GM12892 (cell line): ENCODE measurements around the gene LRMDA.

ENCODE experiments used
- DNase-seq: peaks from one replicate; pipeline ENCODE4 v3.0.0; 2011; ENCODE audit not compliant: insufficient read length
- FAIRE-seq: peaks from 2 replicates; lab custom pipeline; 2011; peaks lifted over from hg19 to GRCh38; lab: Jason Lieb, UNC
- POLR2A ChIP-seq: IDR thresholded peaks from 2 replicates; pipeline ENCODE4 v1.6.1; 2011; ENCODE audit warnings: low read depth, low read length, control low read depth
- POLR2AphosphoS5 ChIP-seq: IDR thresholded peaks from 2 replicates; pipeline ENCODE4 v1.6.1; 2011; ENCODE audit warnings: low read depth, low read length, control low read depth
- TAF1 ChIP-seq: IDR thresholded peaks from 2 replicates; pipeline ENCODE4 v1.6.1; 2011; ENCODE audit warnings: low read depth, mild to moderate bottlenecking, control low read depth, low read length, borderline replicate concordance

The LRMDA gene

GRCh38 chr10:76342996-76343395 lies 911.6 kb downstream of the LRMDA start:
- FAIRE-seq (no peak), DNase-seq (no peak)
- TF ChIP-seq TAF1 (no peak), POLR2AphosphoS5 (no peak), POLR2A (no peak)

- TF ChIP-seq POLR2AphosphoS5 (no peak), TAF1 (no peak), POLR2A (no peak)
- FAIRE-seq = no peak
- DNase-seq = no peak
Observed at GRCh38 chr10:76347832-76348231, 916.4 kb downstream of the LRMDA start.

- no peak for FAIRE-seq
Observed at GRCh38 chr10:76350583-76350982, 919.2 kb downstream of the LRMDA start.

GRCh38 chr10:76352300-76352699 lies 920.9 kb downstream of the LRMDA start:
- no peak for FAIRE-seq
- no peak for DNase-seq
- no peak for TF ChIP-seq TAF1
- TF ChIP-seq POLR2AphosphoS5 = no peak
- no peak for TF ChIP-seq POLR2A

More at GRCh38 chr10:76350583-76350982, 919.2 kb downstream of the LRMDA start:
- no peak for DNase-seq
- TF ChIP-seq POLR2AphosphoS5 = no peak
- TF ChIP-seq POLR2A = no peak
- TF ChIP-seq TAF1 = no peak

- no peak for TF ChIP-seq TAF1
- TF ChIP-seq POLR2A = no peak
- no peak for TF ChIP-seq POLR2AphosphoS5
- DNase-seq (no peak), FAIRE-seq (no peak)
Observed at GRCh38 chr10:76353237-76353851, 921.9 kb downstream of the LRMDA start.

- FAIRE-seq (no peak), DNase-seq (no peak)
- no peak for TF ChIP-seq POLR2A
Observed at GRCh38 chr10:76354212-76354738, 922.9 kb downstream of the LRMDA start.

GRCh38 chr10:76354921-76355320 lies 923.5 kb downstream of the LRMDA start:
- DNase-seq (no peak), FAIRE-seq (no peak)
- TF ChIP-seq POLR2A (no peak), TAF1 (no peak), POLR2AphosphoS5 (no peak)

GRCh38 chr10:76356557-76356956 lies 925.1 kb downstream of the LRMDA start:
- no peak for DNase-seq
- TF ChIP-seq POLR2AphosphoS5 (no peak), POLR2A (no peak), TAF1 (no peak)
- FAIRE-seq = no peak

GRCh38 chr10:76357726-76358415 lies 926.4 kb downstream of the LRMDA start:
- DNase-seq (no peak), FAIRE-seq (no peak)
- TF ChIP-seq POLR2A (no peak), TAF1 (no peak), POLR2AphosphoS5 (no peak)

GRCh38 chr10:76358743-76359395 lies 927.4 kb downstream of the LRMDA start:
- TF ChIP-seq POLR2A = no peak
- TF ChIP-seq TAF1 = no peak
- TF ChIP-seq POLR2AphosphoS5 = no peak
- FAIRE-seq = no peak

GRCh38 chr10:76375761-76376160 lies 944.3 kb downstream of the LRMDA start:
- TF ChIP-seq TAF1 (no peak), POLR2AphosphoS5 (no peak), POLR2A (no peak)
- no peak for DNase-seq
- no peak for FAIRE-seq

More at GRCh38 chr10:76358743-76359395, 927.4 kb downstream of the LRMDA start:
- no peak for DNase-seq

GRCh38 chr10:76382381-76382851 lies 951.0 kb downstream of the LRMDA start:
- no peak for TF ChIP-seq POLR2AphosphoS5
- no peak for TF ChIP-seq POLR2A
- TF ChIP-seq TAF1 = no peak
- FAIRE-seq (no peak), DNase-seq (no peak)
